SK-N-SH (cell line): ENCODE results near the gene PACC1. TPM values are rescaled to one million over a fixed set of nuclear protein-coding genes. Genes with fewer than 3 reads are reported as not detected.
A peak's percentile ranks its signal among the peaks of the same experiment; 100 is the strongest.

Experiments used
- CTCF ChIA-PET: fragments of 300-600, 350-600 bp; formaldehyde crosslinking; extraction: SDS; loops from one replicate; lab custom pipeline; 2021; lab: Yijun Ruan, JAX
- POLR2A ChIA-PET: fragments of 350-600 bp; sonication (Branson Sonifier 250); formaldehyde crosslinking; extraction: SDS; loops from one replicate; lab custom pipeline; 2020; ENCODE audit warnings: antibody characterized with exemption, inconsistent platforms; lab: Yijun Ruan, JAX
- DNase-seq: peaks from one replicate; pipeline ENCODE4 v3.0.0; 2012
- H2AFZ ChIP-seq: fragments of 200-600 bp; sonication (generic); 2 replicates; pipeline ENCODE4 v1.8.1; 2016; ENCODE audit warnings: antibody characterized with exemption, mild to moderate bottlenecking, low read depth
- H3F3A ChIP-seq: fragments of 200-600 bp; sonication (generic); replicated peaks from 2 replicates; pipeline ENCODE3; 2016; ENCODE audit warnings: antibody characterized with exemption, mild to moderate bottlenecking; ENCODE audit not compliant: insufficient read depth
- H3K27ac ChIP-seq, 2 experiments: fragments of 200-500 bp in 1 of 2; fragments of 200-600 bp in 1 of 2; sonication (Bioruptor generic) in 1 of 2; sonication (generic), shearing (Covaris generic) in 1 of 2; 2 replicates each; pipeline versions ENCODE4 v1.5.1 to v1.6.1; 2014 to 2016; ENCODE audit warnings: low read depth in 2 of 2, inconsistent platforms in 1 of 2, low read length in 1 of 2, mild to moderate bottlenecking in 1 of 2, mixed read lengths in 1 of 2
- H3K27me3 ChIP-seq: fragments of 200-600 bp; sonication (generic), shearing (Covaris generic); 2 replicates; pipeline ENCODE4 v1.6.1; 2016; ENCODE audit warnings: mixed run types; ENCODE audit not compliant: insufficient read depth
- H3K36me3 ChIP-seq, 2 experiments: fragments of 200-500 bp in 1 of 2; fragments of 200-600 bp in 1 of 2; sonication (Bioruptor generic) in 1 of 2; sonication (generic) in 1 of 2; replicated peaks in 1 of 2; 2 replicates each; pipeline versions ENCODE3 to v1.5.1; 2014 to 2016; ENCODE audit warnings: low read length in 1 of 2, mild to moderate bottlenecking in 1 of 2; ENCODE audit not compliant: insufficient read depth in 2 of 2, control insufficient read depth in 1 of 2
- H3K4me1 ChIP-seq, 2 experiments: fragments of 200-500 bp in 1 of 2; fragments of 200-600 bp in 1 of 2; sonication (Bioruptor generic) in 1 of 2; sonication (generic), shearing (Covaris generic) in 1 of 2; 2 replicates each; pipeline versions ENCODE4 v1.5.1 to v1.6.1; 2014 to 2016; ENCODE audit warnings: low read depth in 1 of 2, low read length in 1 of 2, mixed run types in 1 of 2; ENCODE audit not compliant: insufficient read depth in 2 of 2, control insufficient read depth in 1 of 2
- H3K4me2 ChIP-seq: fragments of 200-600 bp; sonication (generic), shearing (Covaris generic); 2 replicates; pipeline ENCODE4 v1.6.1; 2017; ENCODE audit warnings: mixed run types
- H3K4me3 ChIP-seq, 2 experiments: fragments of 200-500 bp in 1 of 2; fragments of 200-600 bp in 1 of 2; sonication (Bioruptor generic) in 1 of 2; sonication (generic), shearing (Covaris generic) in 1 of 2; 2 replicates each; pipeline versions ENCODE4 v1.5.1 to v1.8.1; 2014 to 2016; ENCODE audit warnings: low read depth in 2 of 2, inconsistent platforms in 1 of 2, low read length in 1 of 2, mild to moderate bottlenecking in 1 of 2, mixed read lengths in 1 of 2, moderate library complexity in 1 of 2
- H3K79me2 ChIP-seq: fragments of 200-600 bp; sonication (generic); 2 replicates; pipeline ENCODE4 v1.8.1; 2017; ENCODE audit warnings: mild to moderate bottlenecking; ENCODE audit not compliant: insufficient read depth
- H3K9ac ChIP-seq: fragments of 200-600 bp; sonication (generic); 2 replicates; pipeline ENCODE4 v1.6.1; 2017; ENCODE audit warnings: mixed run types
- H3K9me2 ChIP-seq: fragments of 200-600 bp; sonication (generic); 2 replicates; pipeline ENCODE4 v1.6.1; 2017; ENCODE audit warnings: mixed run types
- H3K9me3 ChIP-seq: fragments of 200-600 bp; sonication (generic); 2 replicates; pipeline ENCODE4 v1.6.1; 2017; ENCODE audit warnings: mixed run types, mild to moderate bottlenecking, moderate library complexity
- H4K20me1 ChIP-seq: fragments of 200-600 bp; sonication (generic); 2 replicates; pipeline ENCODE4 v1.6.1; 2017; ENCODE audit warnings: mild to moderate bottlenecking, mixed run types; ENCODE audit not compliant: insufficient read depth
- CHD2 ChIP-seq: fragments of 150-350 bp; IDR thresholded peaks from 2 replicates; pipeline ENCODE4 v1.6.1; 2018; ENCODE audit warnings: low read length; ENCODE audit not compliant: partially characterized antibody
- ELF1 ChIP-seq: IDR thresholded peaks from 2 replicates; pipeline ENCODE4 v1.4.0; 2012
- EP300 ChIP-seq, 2 experiments: IDR thresholded peaks; 2 replicates each; pipeline versions ENCODE4 v1.4.0 to v1.6.1; 2012; ENCODE audit warnings: borderline replicate concordance in 1 of 2, low read depth in 1 of 2, low read length in 1 of 2
- EZH2phosphoT487 ChIP-seq: fragments of 200-600 bp; sonication (generic); IDR thresholded peaks from 2 replicates; pipeline ENCODE4 v1.6.1; 2017; ENCODE audit warnings: low read depth, mixed run types, mild to moderate bottlenecking, antibody characterized with exemption, moderate library complexity, borderline replicate concordance
- FOSL2 ChIP-seq: IDR thresholded peaks from 2 replicates; pipeline ENCODE4 v1.4.0; 2012; ENCODE audit warnings: low read depth, mild to moderate bottlenecking, moderate library complexity, borderline replicate concordance
- FOXJ3 ChIP-seq: sonication (generic); formaldehyde crosslinking; IDR thresholded peaks from 2 replicates; pipeline ENCODE4 v1.5.1; 2020; ENCODE audit warnings: mild to moderate bottlenecking, missing genetic modification reagents
- FOXM1 ChIP-seq: IDR thresholded peaks from 2 replicates; pipeline ENCODE4 v1.4.0; 2012; ENCODE audit warnings: low read depth, mild to moderate bottlenecking
- GABPA ChIP-seq: IDR thresholded peaks from 2 replicates; pipeline ENCODE4 v1.4.0; 2012; ENCODE audit warnings: low read depth, mild to moderate bottlenecking
- GATA2 ChIP-seq: sonication (generic); formaldehyde crosslinking; IDR thresholded peaks from 2 replicates; pipeline ENCODE4 v1.5.0; 2020; ENCODE audit warnings: mild to moderate bottlenecking, missing genetic modification reagents
- JUND ChIP-seq: IDR thresholded peaks from 2 replicates; pipeline ENCODE4 v1.4.0; 2012
- MEF2A ChIP-seq: IDR thresholded peaks from 2 replicates; pipeline ENCODE4 v1.4.0; 2012; ENCODE audit warnings: low read depth, borderline replicate concordance
- MXI1 ChIP-seq: IDR thresholded peaks from 2 replicates; pipeline ENCODE4 v1.6.1; 2012; ENCODE audit warnings: mild to moderate bottlenecking, low read depth, low read length, improper control_type of control experiment
- NRF1 ChIP-seq: IDR thresholded peaks from 2 replicates; pipeline ENCODE4 v1.6.1; 2012; ENCODE audit warnings: low read depth, mild to moderate bottlenecking, low read length
- POLR2AphosphoS5 ChIP-seq: IDR thresholded peaks from 2 replicates; pipeline ENCODE4 v1.6.1; 2012; ENCODE audit warnings: low read depth, low read length
- RAD21 ChIP-seq: IDR thresholded peaks from 2 replicates; pipeline ENCODE4 v1.6.1; 2012; ENCODE audit warnings: mild to moderate bottlenecking, low read length
- RCOR1 ChIP-seq: fragments of 150-350 bp; IDR thresholded peaks from 2 replicates; pipeline ENCODE4 v1.6.1; 2017; ENCODE audit warnings: antibody characterized with exemption, low read length
- RXRA ChIP-seq: IDR thresholded peaks from 2 replicates; pipeline ENCODE4 v1.4.0; 2012; ENCODE audit warnings: low read depth, mild to moderate bottlenecking, borderline replicate concordance
- SIN3A ChIP-seq: IDR thresholded peaks from 2 replicates; pipeline ENCODE4 v1.6.1; 2012; ENCODE audit warnings: low read depth, mild to moderate bottlenecking, low read length, moderate library complexity, borderline replicate concordance
- SMC3 ChIP-seq: IDR thresholded peaks from 2 replicates; pipeline ENCODE4 v1.6.1; 2012; ENCODE audit warnings: low read depth, low read length, improper control_type of control experiment
- TAF1 ChIP-seq: IDR thresholded peaks from 2 replicates; pipeline ENCODE4 v1.6.1; 2012; ENCODE audit warnings: low read depth, mild to moderate bottlenecking, low read length, moderate library complexity, borderline replicate concordance
- TCF12 ChIP-seq: IDR thresholded peaks from 2 replicates; pipeline ENCODE4 v1.4.0; 2012
- TEAD4 ChIP-seq: IDR thresholded peaks from 2 replicates; pipeline ENCODE4 v1.4.0; 2012; ENCODE audit warnings: mild to moderate bottlenecking, borderline replicate concordance; ENCODE audit not compliant: insufficient read depth
- YY1 ChIP-seq: IDR thresholded peaks from 2 replicates; pipeline ENCODE4 v1.4.0; 2012; ENCODE audit warnings: low read depth, mild to moderate bottlenecking
- WGBS: methylation state at CpG from one replicate; pipeline ENCODE4 v1.1.6; 2017; ENCODE audit warnings: low lambda C conversion rate; 5-methylcytosine and 5-hydroxymethylcytosine counted together
- polyA plus RNA-seq, 3 experiments: library from polyadenylated mRNA; depleted of rRNA; stranded (reverse); fragments of >200 nt; gene quantifications; 2 replicates each; pipeline ENCODE4 v1.2.3, GENCODE V29; 2012
- TF ChIP-seq, protein P1 (sequence below): IDR thresholded peaks from 2 replicates; pipeline ENCODE4 v1.4.0; 2012; ENCODE audit warnings: low read depth, borderline replicate concordance
- TF ChIP-seq, protein P2 (sequence below): fragments of 150-350 bp; IDR thresholded peaks from 2 replicates; pipeline ENCODE4 v1.6.1; 2017; ENCODE audit warnings: antibody characterized with exemption, low read length, low read depth, borderline replicate concordance
- TF ChIP-seq, protein P3 (sequence below): IDR thresholded peaks from 2 replicates; pipeline ENCODE4 v1.4.0; 2012; ENCODE audit warnings: low read depth, borderline replicate concordance
- TF ChIP-seq, protein P4 (sequence below): fragments of 150-350 bp; IDR thresholded peaks from 2 replicates; pipeline ENCODE4 v1.6.1; 2016; ENCODE audit warnings: mild to moderate bottlenecking, low read depth, low read length
- TF ChIP-seq, protein P5 (sequence below): IDR thresholded peaks from 2 replicates; pipeline ENCODE4; 2012

Gene PACC1
- 23.1 and 34.8 TPM in 2 replicates for polyA plus RNA-seq (2012; rRNA removed)
- 18.3 and 25.0 TPM in 2 replicates for polyA plus RNA-seq (2012; cell fraction: cytosol; rRNA removed)
- 20.5 and 26.9 TPM in 2 replicates for polyA plus RNA-seq (2012; cell fraction: nucleus; rRNA removed)

DNA sequence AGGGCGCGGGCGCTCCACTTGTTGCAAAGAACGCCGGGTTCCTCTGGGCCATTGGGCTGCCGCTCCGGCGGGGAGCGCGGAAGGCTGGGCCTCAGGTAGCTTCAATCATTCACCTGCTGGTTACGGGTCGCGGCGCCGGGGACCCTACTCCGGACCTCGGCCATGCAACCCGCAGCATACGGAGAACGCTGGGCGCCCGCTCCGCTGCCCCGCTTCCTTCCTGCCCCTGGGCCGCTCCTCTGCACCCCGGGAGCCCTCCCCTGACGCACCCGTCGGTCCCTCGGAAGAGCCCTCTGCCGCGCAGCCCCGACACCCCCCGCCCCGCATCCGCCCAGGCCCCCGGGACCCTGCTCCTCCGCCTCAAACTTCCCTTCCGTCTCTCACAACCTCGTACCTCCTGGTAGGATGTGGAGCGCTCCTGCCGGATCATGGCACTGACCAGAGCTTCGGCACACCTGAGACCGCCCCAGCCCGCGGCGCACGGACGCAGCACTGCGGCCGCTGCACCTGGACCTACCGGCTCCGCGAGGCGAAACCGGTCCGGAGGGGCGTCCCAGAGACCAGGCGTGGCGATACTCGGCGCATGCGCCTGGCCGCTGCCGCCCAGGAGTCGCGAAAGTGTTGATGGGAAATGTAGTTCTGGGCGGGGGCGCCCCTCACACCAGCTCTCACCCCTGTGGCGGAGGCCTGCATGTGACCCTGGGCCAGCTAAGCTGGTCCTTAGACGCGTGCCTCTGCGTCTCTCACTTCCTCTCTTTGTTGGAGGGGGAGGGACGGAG is at the start of gene PACC1:
PACC1 (minus strand) TSS at position 559 of the 779 bp plus-strand sequence; CDS start at position 430, 129 bp downstream.
- peak; percentile 98 for DNase-seq
- no peaks in the 10 kb centered on the region for H4K20me1 ChIP-seq
- H3K9me2 ChIP-seq = no peaks in the 10 kb centered on the region
- no peaks in the 10 kb centered on the region for H3K9me3 ChIP-seq
- peak within 1 kb of the TSS; percentile 78 to 87 for H3K4me3 ChIP-seq
- H3K79me2 ChIP-seq = 0 out of 2 replicates have a peak, but pooled peaks cover 6% of the 10 kb centered on the region
- peak within 1 kb of the TSS; percentile 64; the same call in 1 of the 2 replicates for H3K9ac ChIP-seq
- no peaks in the 10 kb centered on the region for H3F3A ChIP-seq
- H2AFZ ChIP-seq = peak within 1 kb of the TSS; percentile 95
- POLR2A ChIA-PET = no interaction called here
- H3K4me1 ChIP-seq = peaks cover 0 to 9% of the 10 kb centered on the region in 2 experiments; a peak in 1 of 4 replicates
- no peaks in the 10 kb centered on the region for H3K27me3 ChIP-seq
- CTCF ChIA-PET = interaction anchor here (1.1 to 1.9 kb wide), 3 partner anchors 41 to 344 kb away, joined by 3 to 9 read pairs (median 5); no protein-coding TSS in a partner anchor
- WGBS = 2% methylated on average over 39 of the region's 74 CpGs
- peak within 1 kb of the TSS in 1 of 2 experiments; percentile 67; a peak in 1 of 4 replicates for H3K27ac ChIP-seq
- H3K4me2 ChIP-seq = peak within 1 kb of the TSS; percentile 79
- H3K36me3 ChIP-seq = peaks cover 2 to 19% of the 10 kb centered on the region in 2 experiments
- TF ChIP-seq RXRA (no peak), FOSL2 (no peak), YY1 (no peak), SIN3A (0 out of 2 replicates have a peak, but pooled peaks have one; percentile 18), POLR2AphosphoS5 (peak; percentile 68; the same call in 1 of the 2 replicates), GABPA (no peak), TAF1 (no peak; the same call in 1 of the 2 replicates), FOXM1 (no peak), EP300 (IDR thresholded peaks at IDR 0.05; ENCODE audit: borderline replicate concordance in 1 of 2, low read depth in 1 of 2, low read length in 1 of 2) (no peak), JUND (no peak), CHD2 (peak; percentile 15), ELF1 (no peak), RAD21 (no peak), TCF12 (no peak), NRF1 (peak; percentile 91), GATA2 (CRISPR knock-in tag) (no peak), TEAD4 (no peak), MEF2A (no peak), RCOR1 (no peak), EZH2phosphoT487 (no peak), MXI1 (peak; percentile 71; the same call in 1 of the 2 replicates), SMC3 (no peak), FOXJ3 (no peak)
- TF ChIP-seq, protein P1, sequence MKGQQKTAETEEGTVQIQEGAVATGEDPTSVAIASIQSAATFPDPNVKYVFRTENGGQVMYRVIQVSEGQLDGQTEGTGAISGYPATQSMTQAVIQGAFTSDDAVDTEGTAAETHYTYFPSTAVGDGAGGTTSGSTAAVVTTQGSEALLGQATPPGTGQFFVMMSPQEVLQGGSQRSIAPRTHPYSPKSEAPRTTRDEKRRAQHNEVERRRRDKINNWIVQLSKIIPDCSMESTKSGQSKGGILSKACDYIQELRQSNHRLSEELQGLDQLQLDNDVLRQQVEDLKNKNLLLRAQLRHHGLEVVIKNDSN = no peak; the same call in 1 of the 2 replicates
- TF ChIP-seq, protein P2, sequence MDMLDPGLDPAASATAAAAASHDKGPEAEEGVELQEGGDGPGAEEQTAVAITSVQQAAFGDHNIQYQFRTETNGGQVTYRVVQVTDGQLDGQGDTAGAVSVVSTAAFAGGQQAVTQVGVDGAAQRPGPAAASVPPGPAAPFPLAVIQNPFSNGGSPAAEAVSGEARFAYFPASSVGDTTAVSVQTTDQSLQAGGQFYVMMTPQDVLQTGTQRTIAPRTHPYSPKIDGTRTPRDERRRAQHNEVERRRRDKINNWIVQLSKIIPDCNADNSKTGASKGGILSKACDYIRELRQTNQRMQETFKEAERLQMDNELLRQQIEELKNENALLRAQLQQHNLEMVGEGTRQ = peak; percentile 43; the same call in 1 of the 2 replicates
- TF ChIP-seq, protein P3, sequence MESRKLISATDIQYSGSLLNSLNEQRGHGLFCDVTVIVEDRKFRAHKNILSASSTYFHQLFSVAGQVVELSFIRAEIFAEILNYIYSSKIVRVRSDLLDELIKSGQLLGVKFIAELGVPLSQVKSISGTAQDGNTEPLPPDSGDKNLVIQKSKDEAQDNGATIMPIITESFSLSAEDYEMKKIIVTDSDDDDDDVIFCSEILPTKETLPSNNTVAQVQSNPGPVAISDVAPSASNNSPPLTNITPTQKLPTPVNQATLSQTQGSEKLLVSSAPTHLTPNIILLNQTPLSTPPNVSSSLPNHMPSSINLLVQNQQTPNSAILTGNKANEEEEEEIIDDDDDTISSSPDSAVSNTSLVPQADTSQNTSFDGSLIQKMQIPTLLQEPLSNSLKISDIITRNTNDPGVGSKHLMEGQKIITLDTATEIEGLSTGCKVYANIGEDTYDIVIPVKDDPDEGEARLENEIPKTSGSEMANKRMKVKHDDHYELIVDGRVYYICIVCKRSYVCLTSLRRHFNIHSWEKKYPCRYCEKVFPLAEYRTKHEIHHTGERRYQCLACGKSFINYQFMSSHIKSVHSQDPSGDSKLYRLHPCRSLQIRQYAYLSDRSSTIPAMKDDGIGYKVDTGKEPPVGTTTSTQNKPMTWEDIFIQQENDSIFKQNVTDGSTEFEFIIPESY = no peak
- TF ChIP-seq, protein P4, sequence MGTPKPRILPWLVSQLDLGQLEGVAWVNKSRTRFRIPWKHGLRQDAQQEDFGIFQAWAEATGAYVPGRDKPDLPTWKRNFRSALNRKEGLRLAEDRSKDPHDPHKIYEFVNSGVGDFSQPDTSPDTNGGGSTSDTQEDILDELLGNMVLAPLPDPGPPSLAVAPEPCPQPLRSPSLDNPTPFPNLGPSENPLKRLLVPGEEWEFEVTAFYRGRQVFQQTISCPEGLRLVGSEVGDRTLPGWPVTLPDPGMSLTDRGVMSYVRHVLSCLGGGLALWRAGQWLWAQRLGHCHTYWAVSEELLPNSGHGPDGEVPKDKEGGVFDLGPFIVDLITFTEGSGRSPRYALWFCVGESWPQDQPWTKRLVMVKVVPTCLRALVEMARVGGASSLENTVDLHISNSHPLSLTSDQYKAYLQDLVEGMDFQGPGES = no peak
- TF ChIP-seq, protein P5, sequence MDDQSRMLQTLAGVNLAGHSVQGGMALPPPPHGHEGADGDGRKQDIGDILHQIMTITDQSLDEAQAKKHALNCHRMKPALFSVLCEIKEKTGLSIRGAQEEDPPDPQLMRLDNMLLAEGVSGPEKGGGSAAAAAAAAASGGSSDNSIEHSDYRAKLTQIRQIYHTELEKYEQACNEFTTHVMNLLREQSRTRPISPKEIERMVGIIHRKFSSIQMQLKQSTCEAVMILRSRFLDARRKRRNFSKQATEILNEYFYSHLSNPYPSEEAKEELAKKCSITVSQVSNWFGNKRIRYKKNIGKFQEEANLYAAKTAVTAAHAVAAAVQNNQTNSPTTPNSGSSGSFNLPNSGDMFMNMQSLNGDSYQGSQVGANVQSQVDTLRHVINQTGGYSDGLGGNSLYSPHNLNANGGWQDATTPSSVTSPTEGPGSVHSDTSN = no peak
